PC-3 (cell line): ENCODE results near the gene ABCG1.

Experiments used
- EZH2 ChIP-seq: fragments of 300-600 bp; sonication (generic); IDR thresholded peaks from one replicate; pipeline ENCODE4 v1.6.1; 2017; ENCODE audit warnings: antibody characterized with exemption, mild to moderate bottlenecking, low read length; ENCODE audit not compliant: unreplicated experiment
- EZH2phosphoT487 ChIP-seq: fragments of 300-600 bp; sonication (generic); IDR thresholded peaks from 2 replicates; pipeline ENCODE4 v1.6.1; 2018; ENCODE audit warnings: mild to moderate bottlenecking, antibody characterized with exemption, low read length, borderline replicate concordance
- TF ChIP-seq, protein P1 (sequence below): fragments of 300-600 bp; sonication (generic); conservative IDR thresholded peaks from 2 replicates; pipeline ENCODE4 v1.5.1; 2017; ENCODE audit warnings: antibody characterized with exemption, low read depth, mild to moderate bottlenecking, low read length

DNA sequence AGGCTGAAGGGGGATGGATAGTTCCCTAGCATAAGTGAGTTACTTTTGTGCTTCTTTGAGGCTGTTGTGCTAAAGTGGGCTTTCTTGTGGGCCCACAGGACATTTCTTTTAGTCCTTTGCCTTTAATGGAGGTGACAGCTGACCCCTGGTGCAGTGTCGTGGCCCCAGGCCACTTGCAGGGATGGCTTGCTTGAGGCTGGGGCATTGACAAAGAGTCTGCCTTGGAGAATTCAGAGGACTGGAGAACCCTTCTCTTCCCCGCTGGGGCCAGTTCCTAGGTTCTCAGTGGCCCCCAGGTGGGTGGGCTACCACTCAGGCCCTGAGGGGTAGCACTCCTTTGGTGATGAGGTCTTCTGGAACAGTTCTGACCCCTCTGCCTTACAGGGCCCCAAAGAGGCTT, 12.8 kb downstream of the ABCG1 start:
- TF ChIP-seq, protein P1, sequence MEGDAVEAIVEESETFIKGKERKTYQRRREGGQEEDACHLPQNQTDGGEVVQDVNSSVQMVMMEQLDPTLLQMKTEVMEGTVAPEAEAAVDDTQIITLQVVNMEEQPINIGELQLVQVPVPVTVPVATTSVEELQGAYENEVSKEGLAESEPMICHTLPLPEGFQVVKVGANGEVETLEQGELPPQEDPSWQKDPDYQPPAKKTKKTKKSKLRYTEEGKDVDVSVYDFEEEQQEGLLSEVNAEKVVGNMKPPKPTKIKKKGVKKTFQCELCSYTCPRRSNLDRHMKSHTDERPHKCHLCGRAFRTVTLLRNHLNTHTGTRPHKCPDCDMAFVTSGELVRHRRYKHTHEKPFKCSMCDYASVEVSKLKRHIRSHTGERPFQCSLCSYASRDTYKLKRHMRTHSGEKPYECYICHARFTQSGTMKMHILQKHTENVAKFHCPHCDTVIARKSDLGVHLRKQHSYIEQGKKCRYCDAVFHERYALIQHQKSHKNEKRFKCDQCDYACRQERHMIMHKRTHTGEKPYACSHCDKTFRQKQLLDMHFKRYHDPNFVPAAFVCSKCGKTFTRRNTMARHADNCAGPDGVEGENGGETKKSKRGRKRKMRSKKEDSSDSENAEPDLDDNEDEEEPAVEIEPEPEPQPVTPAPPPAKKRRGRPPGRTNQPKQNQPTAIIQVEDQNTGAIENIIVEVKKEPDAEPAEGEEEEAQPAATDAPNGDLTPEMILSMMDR = no peak
- no peak for TF ChIP-seq EZH2
- no peak for TF ChIP-seq EZH2phosphoT487
